HCT116 (cell line): ENCODE measurements around the gene SSB. TPM values are rescaled to one million over a fixed set of nuclear protein-coding genes. Genes with fewer than 3 reads are reported as not detected.

Experiments used
- ATAC-seq: fragments of 200-7000 bp; cut with Tn5 transposase; 2 replicates; pipeline ENCODE4 v1.9.1; 2020; ENCODE audit warnings: mild to moderate bottlenecking, moderate library complexity
- BruUV-seq: library from RNA; stranded (reverse); fragments of 400-500 nt; replicated peaks from 2 replicates; lab custom pipeline; 2021; lab: Mats Ljungman, UMichigan
- CTCF ChIA-PET: fragments of 300-600 bp; sonication (Branson Sonifier 250); formaldehyde crosslinking; loops from one replicate; lab custom pipeline; 2021; ENCODE audit warnings: antibody characterized with exemption; lab: Charles Lee
- POLR2A ChIA-PET: fragments of 300-600, 350-600 bp; sonication (Branson Sonifier 250); formaldehyde crosslinking; loops from one replicate; lab custom pipeline; 2021; ENCODE audit warnings: antibody characterized with exemption; lab: Charles Lee
- RAD21 ChIA-PET, 2 experiments: fragments of 300-600 bp; sonication (Branson Sonifier 250); formaldehyde crosslinking; loops; one replicate each; lab custom pipeline; 2023; ENCODE audit warnings: low total read pairs in 2 of 2; ENCODE audit not compliant: uncharacterized antibody in 2 of 2, unreplicated experiment in 2 of 2, low non-redundant PET in 1 of 2; lab: Charles Lee
- DNase-seq: peaks from one replicate; pipeline ENCODE4 v3.0.0-alpha.2; 2010; ENCODE audit warnings: low read depth, low spot score
- H2AFZ ChIP-seq: fragments of 200-600 bp; shearing (Covaris generic), sonication (generic); 2 replicates; pipeline ENCODE4 v1.6.1; 2017; ENCODE audit warnings: low read depth, mixed run types, mixed read lengths, antibody characterized with exemption, low read length; ENCODE audit not compliant: poor library complexity, severe bottlenecking
- H3K27ac ChIP-seq: 2 replicates; pipeline ENCODE4 v1.5.1; 2012; ENCODE audit warnings: low read depth, low read length
- H3K27me3 ChIP-seq: fragments of 200-600 bp; sonication (generic); 2 replicates; pipeline ENCODE4 v1.6.1; 2016; ENCODE audit warnings: mixed run types, low read length, mixed read lengths; ENCODE audit not compliant: insufficient read depth
- H3K36me3 ChIP-seq, 2 experiments: fragments of 200-500 bp in 1 of 2; fragments of 200-600 bp in 1 of 2; sonication (Bioruptor generic) in 1 of 2; sonication (generic) in 1 of 2; 2 replicates each; pipeline versions ENCODE4 v1.5.1 to v1.6.1; 2014 to 2016; ENCODE audit warnings: low read length in 2 of 2, inconsistent platforms in 1 of 2, mixed read lengths in 1 of 2, mixed run types in 1 of 2; ENCODE audit not compliant: insufficient read depth in 2 of 2, control insufficient read depth in 1 of 2
- H3K4me1 ChIP-seq, 2 experiments: fragments of 200-600 bp in 1 of 2; sonication (generic) in 1 of 2; 2 replicates each; pipeline versions ENCODE4 v1.5.1 to v1.6.1; 2012 to 2017; ENCODE audit warnings: low read length in 2 of 2, inconsistent platforms in 1 of 2, mild to moderate bottlenecking in 1 of 2, mixed read lengths in 1 of 2, mixed run types in 1 of 2, moderate library complexity in 1 of 2; ENCODE audit not compliant: insufficient read depth in 2 of 2, control insufficient read depth in 1 of 2
- H3K4me2 ChIP-seq: fragments of 200-600 bp; sonication (generic); 2 replicates; pipeline ENCODE4 v1.6.1; 2017; ENCODE audit warnings: mixed run types, low read length, mixed read lengths
- H3K4me3 ChIP-seq, 2 experiments: fragments of 200-600 bp in 1 of 2; sonication (generic) in 1 of 2; replicated peaks in 1 of 2; 2 replicates each; pipeline ENCODE4 v1.5.1; 2011 to 2016; ENCODE audit warnings: low read length in 2 of 2, control low read depth in 1 of 2, low read depth in 1 of 2, mild to moderate bottlenecking in 1 of 2, mixed read lengths in 1 of 2, mixed run types in 1 of 2
- H3K79me2 ChIP-seq: fragments of 200-600 bp; sonication (generic); 2 replicates; pipeline ENCODE4 v1.6.1; 2017; ENCODE audit warnings: mild to moderate bottlenecking, mixed run types, low read length, moderate library complexity, mixed read lengths; ENCODE audit not compliant: insufficient read depth
- H3K9ac ChIP-seq: fragments of 200-600 bp; sonication (generic); 2 replicates; pipeline ENCODE4 v1.6.1; 2016; ENCODE audit warnings: low read length, mixed read lengths
- H3K9me2 ChIP-seq: fragments of 200-600 bp; sonication (generic), shearing (Covaris generic); 2 replicates; pipeline ENCODE4 v1.6.1; 2017; ENCODE audit warnings: mixed run types, mild to moderate bottlenecking, moderate library complexity; ENCODE audit not compliant: insufficient read depth
- H3K9me3 ChIP-seq, 2 experiments: fragments of 200-500 bp in 1 of 2; fragments of 200-600 bp in 1 of 2; sonication (Bioruptor generic) in 1 of 2; sonication (generic) in 1 of 2; 2 replicates each; pipeline ENCODE4 v1.6.1; 2014 to 2017; ENCODE audit warnings: low read length in 2 of 2, mixed read lengths in 2 of 2, inconsistent platforms in 1 of 2, low read depth in 1 of 2, mild to moderate bottlenecking in 1 of 2, mixed run types in 1 of 2, moderate library complexity in 1 of 2; ENCODE audit not compliant: control insufficient read depth in 1 of 2, insufficient read depth in 1 of 2
- H4K20me1 ChIP-seq: fragments of 200-600 bp; sonication (generic), shearing (Covaris generic); 2 replicates; pipeline ENCODE4 v1.6.1; 2017; ENCODE audit warnings: mixed run types, mild to moderate bottlenecking, moderate library complexity; ENCODE audit not compliant: insufficient read depth
- RAD21 ChIP-seq: IDR thresholded peaks from 2 replicates; pipeline ENCODE4 v1.6.1; 2012; ENCODE audit warnings: low read depth, mild to moderate bottlenecking
- REST ChIP-seq: IDR thresholded peaks from 2 replicates; pipeline ENCODE4 v1.6.1; 2012; ENCODE audit warnings: low read depth
- intact Hi-C: fragments of 100-400 bp; cut with micrococcal nuclease; formaldehyde crosslinking; loops from 2 replicates; pipeline ENCODE4 v1.10.0; 2022
- total RNA-seq: library from RNA; stranded (reverse); gene quantifications from one replicate; pipeline ENCODE4 v1.2.1, GENCODE V29; 2021; ENCODE audit not compliant: unreplicated experiment
- TF ChIP-seq, protein P1 (sequence below), 3 experiments: fragments of 200-600 bp in 1 of 3; sonication (generic) in 1 of 3; IDR thresholded peaks in 2 of 3; conservative IDR thresholded peaks in 1 of 3; 2 replicates each; pipeline ENCODE4 v1.5.1; 2012 to 2017; ENCODE audit warnings: low read depth in 2 of 3, low read length in 2 of 3, antibody characterized with exemption in 1 of 3, borderline replicate concordance in 1 of 3, control low read depth in 1 of 3, mild to moderate bottlenecking in 1 of 3, mixed read lengths in 1 of 3, mixed run types in 1 of 3, moderate library complexity in 1 of 3; ENCODE audit not compliant: insufficient read depth in 1 of 3

Gene SSB
- total RNA-seq, 1 experiment from 2014 or later: 117 TPM

GRCh38 chr2:169767243-169767888 is 31.3 kb upstream of the SSB start:
- no peaks in the 10 kb centered on the region for H3K36me3 ChIP-seq
- no peak overlapping the region for H3K27ac ChIP-seq
- H3K4me1 ChIP-seq: peaks cover 0 to 11% of the 10 kb centered on the region in 2 experiments; a peak in 3 of 4 replicates
- ChIA-PET POLR2A (interaction anchor here (0.5 kb wide), 1 partner anchor 315 kb away, joined by 3 read pairs; no protein-coding TSS in a partner anchor), CTCF (no interaction called here), RAD21 (no interaction called here)
- H3K79me2 ChIP-seq: no peaks in the 10 kb centered on the region
- no peak overlapping the region for H3K4me3 ChIP-seq
- H3K9ac ChIP-seq: no peak overlapping the region
- no TSS peak for BruUV-seq
- peak; percentile 28 for DNase-seq
- H3K4me2 ChIP-seq: peak overlapping the region; percentile 26; the same call in 1 of the 2 replicates
- H4K20me1 ChIP-seq: no peaks in the 10 kb centered on the region
- H3K27me3 ChIP-seq: no peaks in the 10 kb centered on the region
- TF ChIP-seq, protein P1, sequence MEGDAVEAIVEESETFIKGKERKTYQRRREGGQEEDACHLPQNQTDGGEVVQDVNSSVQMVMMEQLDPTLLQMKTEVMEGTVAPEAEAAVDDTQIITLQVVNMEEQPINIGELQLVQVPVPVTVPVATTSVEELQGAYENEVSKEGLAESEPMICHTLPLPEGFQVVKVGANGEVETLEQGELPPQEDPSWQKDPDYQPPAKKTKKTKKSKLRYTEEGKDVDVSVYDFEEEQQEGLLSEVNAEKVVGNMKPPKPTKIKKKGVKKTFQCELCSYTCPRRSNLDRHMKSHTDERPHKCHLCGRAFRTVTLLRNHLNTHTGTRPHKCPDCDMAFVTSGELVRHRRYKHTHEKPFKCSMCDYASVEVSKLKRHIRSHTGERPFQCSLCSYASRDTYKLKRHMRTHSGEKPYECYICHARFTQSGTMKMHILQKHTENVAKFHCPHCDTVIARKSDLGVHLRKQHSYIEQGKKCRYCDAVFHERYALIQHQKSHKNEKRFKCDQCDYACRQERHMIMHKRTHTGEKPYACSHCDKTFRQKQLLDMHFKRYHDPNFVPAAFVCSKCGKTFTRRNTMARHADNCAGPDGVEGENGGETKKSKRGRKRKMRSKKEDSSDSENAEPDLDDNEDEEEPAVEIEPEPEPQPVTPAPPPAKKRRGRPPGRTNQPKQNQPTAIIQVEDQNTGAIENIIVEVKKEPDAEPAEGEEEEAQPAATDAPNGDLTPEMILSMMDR (IDR thresholded peaks at IDR 0.05 in 2 of 3, conservative IDR thresholded peaks at IDR 0.05 in 1 of 3; ENCODE audit: borderline replicate concordance in 1 of 3, insufficient read depth in 1 of 3, low read depth in 2 of 3, low read length in 2 of 3): peak; percentile 64 to 82 (median 69)
- TF ChIP-seq REST: no peak
- TF ChIP-seq RAD21: peak; percentile 69
- no peak overlapping the region for H2AFZ ChIP-seq
- no peaks in the 10 kb centered on the region for H3K9me2 ChIP-seq
- no peaks in the 10 kb centered on the region for H3K9me3 ChIP-seq
- peak; percentile 70 for ATAC-seq
- intact Hi-C loops: no loop called here
